Liver (tissue), 9 donors: Measurements from ENCODE around the gene RANBP17. TPM values are rescaled to one million over a fixed set of nuclear protein-coding genes. Genes with fewer than 3 reads are reported as not detected.

Source experiments
- DNase-seq: peaks from one replicate; pipeline ENCODE4 v3.0.0-alpha.2; 2017; ENCODE audit warnings: low spot score
- H3K27ac ChIP-seq, 2 donors: one replicate each; pipeline ENCODE4 v1.7.0; 2013; ENCODE audit warnings: inconsistent platforms in 2 of 2, low read length in 2 of 2, control low read depth in 1 of 2, low read depth in 1 of 2, mild to moderate bottlenecking in 1 of 2
- H3K27me3 ChIP-seq, 4 donors: one replicate each; pipeline versions ENCODE4 v1.6.1 to v1.7.0; 2013; ENCODE audit warnings: low read length in 3 of 4, inconsistent platforms in 1 of 4, mild to moderate bottlenecking in 1 of 4, moderate library complexity in 1 of 4; ENCODE audit not compliant: control insufficient read depth in 4 of 4, insufficient read depth in 4 of 4
- H3K36me3 ChIP-seq, 4 donors: one replicate each; pipeline versions ENCODE4 v1.6.1 to v1.7.0; 2013; ENCODE audit warnings: low read length in 3 of 4, mild to moderate bottlenecking in 3 of 4, low read depth in 1 of 4, moderate library complexity in 1 of 4; ENCODE audit not compliant: control insufficient read depth in 4 of 4, insufficient read depth in 3 of 4
- H3K4me1 ChIP-seq, 4 donors: one replicate each; pipeline versions ENCODE4 v1.6.1 to v1.7.0; 2013; ENCODE audit warnings: low read length in 3 of 4, mild to moderate bottlenecking in 3 of 4, moderate library complexity in 1 of 4; ENCODE audit not compliant: control insufficient read depth in 4 of 4, insufficient read depth in 4 of 4
- H3K4me3 ChIP-seq, 3 donors: one replicate each; pipeline versions ENCODE4 v1.6.1 to v1.7.0; 2013; ENCODE audit warnings: low read length in 3 of 3, control low read depth in 1 of 3, low read depth in 1 of 3, mild to moderate bottlenecking in 1 of 3
- H3K9ac ChIP-seq, 2 donors: one replicate each; pipeline ENCODE4 v1.7.0; 2013; ENCODE audit warnings: low read length in 2 of 2, mild to moderate bottlenecking in 2 of 2, moderate library complexity in 2 of 2, control low read depth in 1 of 2, low read depth in 1 of 2
- H3K9me3 ChIP-seq, 4 donors: one replicate each; pipeline versions ENCODE4 v1.6.1 to v1.7.0; 2013; ENCODE audit warnings: low read length in 3 of 4; ENCODE audit not compliant: control insufficient read depth in 4 of 4
- CTCF ChIP-seq: fragments of 150-350 bp; IDR thresholded peaks from 2 replicates; pipeline ENCODE4 v1.5.1; 2017; ENCODE audit warnings: improper control_type of control experiment, low read depth, low read length; ENCODE audit not compliant: missing input control
- FOXA1 ChIP-seq: IDR thresholded peaks from 2 replicates; pipeline ENCODE4 v1.6.1; 2016; ENCODE audit warnings: antibody characterized with exemption
- FOXA2 ChIP-seq: IDR thresholded peaks from 2 replicates; pipeline ENCODE4 v1.6.1; 2016; ENCODE audit warnings: antibody characterized with exemption
- GABPA ChIP-seq, 2 donors: IDR thresholded peaks in 1 of 2; conservative IDR thresholded peaks in 1 of 2; 2 replicates each; pipeline ENCODE4 v1.6.1; 2016; ENCODE audit warnings: antibody characterized with exemption in 2 of 2, mild to moderate bottlenecking in 1 of 2, moderate library complexity in 1 of 2
- HNF4A ChIP-seq, 2 donors: conservative IDR thresholded peaks; 2 replicates each; pipeline ENCODE4 v1.6.1; 2016; ENCODE audit warnings: antibody characterized with exemption in 2 of 2, mild to moderate bottlenecking in 2 of 2
- HNF4G ChIP-seq: IDR thresholded peaks from 2 replicates; pipeline ENCODE4 v1.6.1; 2016; ENCODE audit warnings: antibody characterized with exemption
- MAX ChIP-seq: IDR thresholded peaks from 2 replicates; pipeline ENCODE4 v1.6.1; 2016; ENCODE audit warnings: antibody characterized with exemption
- RAD21 ChIP-seq, 2 donors: IDR thresholded peaks; 2 replicates each; pipeline ENCODE4 v1.6.1; 2016; ENCODE audit warnings: antibody characterized with exemption in 2 of 2, mild to moderate bottlenecking in 2 of 2
- RXRA ChIP-seq, 2 donors: IDR thresholded peaks; 2 replicates each; pipeline ENCODE4 v1.6.1; 2017 to 2018; ENCODE audit warnings: antibody characterized with exemption in 2 of 2, mild to moderate bottlenecking in 1 of 2
- YY1 ChIP-seq: IDR thresholded peaks from 2 replicates; pipeline ENCODE4 v1.6.1; 2016; ENCODE audit warnings: antibody characterized with exemption, mild to moderate bottlenecking
- WGBS: extraction: QIAGEN DNeasy Blood & Tissue Kit; methylation state at CpG from one replicate; pipeline ENCODE4 v1.1.7; 2013; 5-methylcytosine and 5-hydroxymethylcytosine counted together
- polyA plus RNA-seq, 2 donors: library from polyadenylated mRNA; stranded (reverse) in 1 of 2; unstranded in 1 of 2; fragments of 200-250 nt in 1 of 2; fragments of >200 nt in 1 of 2; fragmentation: Nextera tagmentation in 1 of 2; extraction: Ambion mirVana in 1 of 2; gene quantifications; one replicate each; pipeline versions ENCODE4 v1.2.1 to v1.2.3, GENCODE V29; 2013 to 2015
- total RNA-seq, 2 donors: library from RNA; depleted of rRNA; stranded (reverse); fragments of >200 nt; gene quantifications; one replicate each; pipeline ENCODE4 v1.2.3, GENCODE V29; 2014
- donor health status: healthy.
- donor health status: healthy.
- donor health status: healthy.
- donor health status: healthy.
- donor health status: healthy.

Gene RANBP17
- total and polyA plus RNA-seq, 4 donors, result 0.83 to 10.8 (median 7.9) TPM

- no peak for TF ChIP-seq CTCF
- no peak for TF ChIP-seq YY1
- TF ChIP-seq FOXA2, result no peak
- TF ChIP-seq FOXA1, result no peak
These were observed 288.0 kb downstream of the RANBP17 start (continued) for GRCh38 chr5:171149772-171150171.

- Histone ChIP-seq H3K36me3 (no peaks in the 10 kb centered on the region), H3K4me1 (no peaks in the 10 kb centered on the region), H3K9ac (no peak overlapping the region), H3K4me3 (no peak overlapping the region), H3K27me3 (no peaks in the 10 kb centered on the region), H3K27ac (no peak overlapping the region), H3K9me3 (no peaks in the 10 kb centered on the region)
- WGBS, result 85% methylated on average over 4 of the region's 4 CpGs
- no peak for TF ChIP-seq GABPA (IDR thresholded peaks at IDR 0.05 in 1 of 2, conservative IDR thresholded peaks at IDR 0.05 in 1 of 2)
- peak; percentile 64 to 79 for TF ChIP-seq RAD21 (IDR thresholded peaks at IDR 0.05)
- peak; percentile 14 for TF ChIP-seq CTCF
- TF ChIP-seq HNF4G, result no peak
- TF ChIP-seq MAX, result no peak
- DNase-seq, result no peak
These were observed 290.6 kb downstream of the RANBP17 start for GRCh38 chr5:171152382-171152781.

GRCh38 chr5:171155621-171156020 lies 293.8 kb downstream of the RANBP17 start:
- 96% methylated on average over 1 of the region's 1 CpG for WGBS
- H3K27ac ChIP-seq, result no peak overlapping the region

GRCh38 chr5:171157276-171157675 lies 295.5 kb downstream of the RANBP17 start:
- H3K27ac ChIP-seq, result no peak overlapping the region
- no peaks in the 10 kb centered on the region for H3K36me3 ChIP-seq
- no peaks in the 10 kb centered on the region for H3K4me1 ChIP-seq
- no peak for TF ChIP-seq FOXA2
- H3K9me3 ChIP-seq, result no peaks in the 10 kb centered on the region
- no peak overlapping the region for H3K9ac ChIP-seq
- H3K4me3 ChIP-seq, result no peak overlapping the region
- 90% methylated on average over 2 of the region's 2 CpGs for WGBS
- H3K27me3 ChIP-seq, result no peaks in the 10 kb centered on the region
- no peak for DNase-seq

More at GRCh38 chr5:171155621-171156020, 293.8 kb downstream of the RANBP17 start:
- no peaks in the 10 kb centered on the region for H3K36me3 ChIP-seq
- no peaks in the 10 kb centered on the region for H3K9me3 ChIP-seq
- no peak overlapping the region for H3K9ac ChIP-seq
- DNase-seq, result no peak
- H3K4me1 ChIP-seq, result no peaks in the 10 kb centered on the region
- H3K27me3 ChIP-seq, result no peaks in the 10 kb centered on the region
- no peak overlapping the region for H3K4me3 ChIP-seq
- TF ChIP-seq MAX (no peak), HNF4G (no peak), HNF4A (conservative IDR thresholded peaks at IDR 0.05) (no peak), RXRA (IDR thresholded peaks at IDR 0.05) (no peak), FOXA1 (no peak)
